ENCODE measurements around the gene MAMDC2.

DNA sequence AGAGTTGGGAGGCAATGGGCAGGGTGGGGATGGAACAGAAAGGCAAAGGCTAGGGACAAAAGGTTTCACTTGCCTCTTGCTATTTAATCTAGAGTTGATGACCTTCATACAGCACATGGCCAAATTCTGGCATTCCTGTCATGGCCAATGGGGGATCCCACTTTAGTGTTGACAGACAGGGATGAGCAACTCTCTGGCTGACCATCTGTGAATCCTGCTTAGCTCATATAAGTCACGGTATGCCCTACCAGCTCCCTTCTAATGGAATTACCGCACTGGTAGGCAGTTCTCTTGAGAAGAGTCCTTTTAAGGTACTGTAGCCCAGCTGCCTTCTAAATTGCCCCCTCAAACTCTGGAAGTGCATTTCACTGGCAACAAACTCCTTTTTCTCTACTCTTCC lies 76.1 kb downstream of the MAMDC2 start:
- TF ChIP-seq POLR2A (IDR thresholded peaks at IDR 0.05) = no peak
- TF ChIP-seq, protein P1, sequence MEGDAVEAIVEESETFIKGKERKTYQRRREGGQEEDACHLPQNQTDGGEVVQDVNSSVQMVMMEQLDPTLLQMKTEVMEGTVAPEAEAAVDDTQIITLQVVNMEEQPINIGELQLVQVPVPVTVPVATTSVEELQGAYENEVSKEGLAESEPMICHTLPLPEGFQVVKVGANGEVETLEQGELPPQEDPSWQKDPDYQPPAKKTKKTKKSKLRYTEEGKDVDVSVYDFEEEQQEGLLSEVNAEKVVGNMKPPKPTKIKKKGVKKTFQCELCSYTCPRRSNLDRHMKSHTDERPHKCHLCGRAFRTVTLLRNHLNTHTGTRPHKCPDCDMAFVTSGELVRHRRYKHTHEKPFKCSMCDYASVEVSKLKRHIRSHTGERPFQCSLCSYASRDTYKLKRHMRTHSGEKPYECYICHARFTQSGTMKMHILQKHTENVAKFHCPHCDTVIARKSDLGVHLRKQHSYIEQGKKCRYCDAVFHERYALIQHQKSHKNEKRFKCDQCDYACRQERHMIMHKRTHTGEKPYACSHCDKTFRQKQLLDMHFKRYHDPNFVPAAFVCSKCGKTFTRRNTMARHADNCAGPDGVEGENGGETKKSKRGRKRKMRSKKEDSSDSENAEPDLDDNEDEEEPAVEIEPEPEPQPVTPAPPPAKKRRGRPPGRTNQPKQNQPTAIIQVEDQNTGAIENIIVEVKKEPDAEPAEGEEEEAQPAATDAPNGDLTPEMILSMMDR (IDR thresholded peaks at IDR 0.05 in 4 of 5, conservative IDR thresholded peaks at IDR 0.05 in 1 of 5) = no peak

Data from gastrocnemius medialis (tissue), 4 donors.